Thyroid gland (tissue), 4 donors: ENCODE measurements around the gene CERS4. TPM values are rescaled to one million over a fixed set of nuclear protein-coding genes. Genes with fewer than 3 reads are reported as not detected.
A peak's percentile ranks its signal among the peaks of the same experiment; 100 is the strongest.

Experiments used
- DNase-seq, 2 donors: peaks; one replicate each; pipeline ENCODE4 v3.0.0-alpha.2; 2019
- H3K27ac ChIP-seq, 3 donors: fragments of 200-600 bp; sonication (generic); 1 replicate in 2 of 3; 2 replicates in 1 of 3; pipeline ENCODE4 v1.5.1; 2016 to 2019; ENCODE audit warnings: mild to moderate bottlenecking in 1 of 3, moderate library complexity in 1 of 3
- H3K27me3 ChIP-seq: fragments of 200-600 bp; sonication (generic); one replicate; pipeline ENCODE4 v1.5.1; 2019
- H3K36me3 ChIP-seq, 2 donors: fragments of 200-600 bp; sonication (generic); one replicate each; pipeline ENCODE4 v1.5.1; 2016 to 2019
- H3K4me1 ChIP-seq, 2 donors: fragments of 200-600 bp; sonication (generic); one replicate each; pipeline ENCODE4 v1.5.1; 2017 to 2019
- H3K4me3 ChIP-seq, 3 donors: fragments of 200-600 bp; sonication (generic); replicated peaks in 1 of 3; 1 replicate in 2 of 3; 2 replicates in 1 of 3; pipeline ENCODE4 v1.5.1; 2016; ENCODE audit warnings: mild to moderate bottlenecking in 1 of 3
- H3K9me3 ChIP-seq: fragments of 200-600 bp; sonication (generic); one replicate; pipeline ENCODE4 v1.5.1; 2017
- POLR2A ChIP-seq, 2 donors: fragments of 450-650 bp; IDR thresholded peaks; one replicate each; pipeline ENCODE4 v1.6.1; 2017; ENCODE audit warnings: antibody characterized with exemption in 2 of 2, mild to moderate bottlenecking in 2 of 2, moderate library complexity in 1 of 2
- WGBS, 2 donors: methylation state at CpG; one replicate each; pipeline ENCODE4 v1.1.5; 2017; 5-methylcytosine and 5-hydroxymethylcytosine counted together
- intact Hi-C: fragments of 100-400 bp; cut with DNase I; formaldehyde crosslinking; loops from one replicate; pipeline ENCODE4 v1.15.1; 2023
- total RNA-seq, 4 donors: library from RNA; depleted of rRNA; stranded (reverse); fragments of >200 nt; gene quantifications; one replicate each; pipeline ENCODE4 v1.2.3, GENCODE V29; 2016
- TF ChIP-seq, protein P1 (sequence below), 6 experiments: fragments of 200-600 bp in 3 of 6; fragments of 450-650 bp in 3 of 6; sonication (generic) in 3 of 6; IDR thresholded peaks; one replicate each; pipeline ENCODE4 v1.5.1; 2016 to 2019; ENCODE audit warnings: antibody characterized with exemption in 6 of 6, mild to moderate bottlenecking in 2 of 6, inconsistent platforms in 1 of 6, moderate library complexity in 1 of 6

Gene CERS4
- total RNA-seq, 4 donors from 2014 or later = 123 to 175 (median 144) TPM

DNA sequence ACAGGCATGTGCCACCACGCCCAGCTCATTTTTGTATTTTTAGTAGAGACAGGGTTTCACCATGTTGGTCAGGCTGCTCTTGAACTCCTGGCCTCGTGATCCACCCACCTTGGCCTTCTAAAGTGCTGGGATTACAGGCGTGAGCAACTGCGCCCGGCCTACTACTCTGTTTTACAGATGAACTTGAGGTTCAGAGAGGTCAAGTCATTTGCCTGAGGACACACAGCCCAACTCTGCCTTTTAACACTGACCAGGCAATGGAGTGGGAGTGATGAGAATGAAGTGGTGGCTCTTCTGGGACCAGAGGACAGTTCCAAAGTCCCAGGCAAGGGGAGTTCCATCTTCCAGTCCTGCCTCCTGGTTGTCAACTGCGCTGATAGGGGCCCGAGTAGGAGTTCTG is 41.4 kb downstream of the CERS4 start:
- Histone ChIP-seq H3K9me3 (no peaks in the 10 kb centered on the region), H3K4me1 (peaks cover 16 to 20% of the 10 kb centered on the region in 2 donors), H3K27ac (peak overlapping the region; percentile 6 to 71 (median 66)), H3K4me3 (no peak overlapping the region), H3K36me3 (peaks cover 0 to 4% of the 10 kb centered on the region in 2 donors), H3K27me3 (no peaks in the 10 kb centered on the region)
- WGBS, 2 donors = 74 to 85% methylated on average over 5 to 7 of the region's 7 CpGs
- TF ChIP-seq, protein P1, sequence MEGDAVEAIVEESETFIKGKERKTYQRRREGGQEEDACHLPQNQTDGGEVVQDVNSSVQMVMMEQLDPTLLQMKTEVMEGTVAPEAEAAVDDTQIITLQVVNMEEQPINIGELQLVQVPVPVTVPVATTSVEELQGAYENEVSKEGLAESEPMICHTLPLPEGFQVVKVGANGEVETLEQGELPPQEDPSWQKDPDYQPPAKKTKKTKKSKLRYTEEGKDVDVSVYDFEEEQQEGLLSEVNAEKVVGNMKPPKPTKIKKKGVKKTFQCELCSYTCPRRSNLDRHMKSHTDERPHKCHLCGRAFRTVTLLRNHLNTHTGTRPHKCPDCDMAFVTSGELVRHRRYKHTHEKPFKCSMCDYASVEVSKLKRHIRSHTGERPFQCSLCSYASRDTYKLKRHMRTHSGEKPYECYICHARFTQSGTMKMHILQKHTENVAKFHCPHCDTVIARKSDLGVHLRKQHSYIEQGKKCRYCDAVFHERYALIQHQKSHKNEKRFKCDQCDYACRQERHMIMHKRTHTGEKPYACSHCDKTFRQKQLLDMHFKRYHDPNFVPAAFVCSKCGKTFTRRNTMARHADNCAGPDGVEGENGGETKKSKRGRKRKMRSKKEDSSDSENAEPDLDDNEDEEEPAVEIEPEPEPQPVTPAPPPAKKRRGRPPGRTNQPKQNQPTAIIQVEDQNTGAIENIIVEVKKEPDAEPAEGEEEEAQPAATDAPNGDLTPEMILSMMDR (IDR thresholded peaks at IDR 0.05) = no peak
- intact Hi-C loops = loop anchor here (2.0 to 10.0 kb wide), 3 partner anchors 44 to 303 kb away; partner anchors contain the start of gene ELAVL1
- no peak for DNase-seq

DNA sequence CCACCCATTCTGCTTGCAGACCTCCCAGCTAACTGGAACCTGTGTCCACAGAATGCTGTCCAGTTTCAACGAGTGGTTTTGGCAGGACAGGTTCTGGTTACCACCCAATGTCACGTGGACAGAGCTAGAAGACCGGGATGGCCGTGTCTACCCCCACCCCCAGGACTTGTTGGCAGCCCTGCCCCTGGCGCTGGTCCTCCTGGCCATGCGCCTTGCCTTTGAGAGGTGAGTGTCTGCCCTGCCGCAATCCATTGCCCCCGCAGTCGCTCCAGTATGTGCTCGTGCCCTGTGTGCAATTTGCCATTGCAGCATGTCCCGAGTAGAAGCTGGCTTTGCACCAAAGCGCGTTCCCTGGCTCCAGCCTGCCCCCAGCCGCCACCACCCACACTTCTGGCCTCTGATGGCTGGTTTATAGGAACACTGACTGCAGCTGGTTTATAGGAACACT is 41.9 kb downstream of the CERS4 start:
- intact Hi-C loops = loop anchor here (2.0 to 10.0 kb wide), 3 partner anchors 44 to 304 kb away; partner anchors contain the start of gene ELAVL1
- Histone ChIP-seq H3K4me3 (no peak overlapping the region), H3K36me3 (peaks cover 0 to 8% of the 10 kb centered on the region in 2 donors)

DNA sequence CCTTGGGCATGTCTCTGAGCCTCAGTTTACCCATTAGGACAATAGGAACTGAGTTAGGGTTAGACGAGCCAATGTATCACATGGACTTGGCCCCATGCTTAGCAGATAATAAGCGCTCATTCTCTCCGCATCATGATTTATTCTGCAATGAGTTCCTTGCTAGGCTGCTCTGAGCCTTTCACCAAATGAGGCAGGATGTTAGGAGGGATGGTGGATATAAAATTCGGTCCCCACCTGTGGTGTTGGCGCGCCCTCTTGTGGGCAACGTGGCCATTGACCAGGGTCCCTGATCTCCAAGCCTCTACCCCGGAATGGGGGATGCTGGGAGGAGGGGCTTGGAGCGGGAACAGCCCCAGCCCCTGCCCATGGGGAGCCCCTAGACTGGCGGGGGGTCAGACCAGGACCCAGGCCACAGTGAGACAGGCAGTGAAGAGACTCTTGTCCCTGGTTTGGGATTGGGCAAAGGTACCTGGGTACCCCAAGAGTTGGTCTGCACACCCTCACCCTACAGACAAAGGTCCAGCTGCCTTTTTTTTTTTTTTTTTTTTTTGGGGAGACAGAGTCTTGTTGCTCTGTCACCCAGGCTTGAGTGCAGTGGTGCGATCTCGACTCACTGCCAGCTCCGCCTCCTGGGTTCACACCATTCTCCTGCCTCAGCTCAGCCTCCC is 43.9 kb downstream of the CERS4 start:
- H3K36me3 ChIP-seq = peaks cover 12 to 25% of the 10 kb centered on the region in 2 donors
- intact Hi-C loops = loop anchor here (5.0 to 10.0 kb wide), 2 partner anchors 248 to 306 kb away; partner anchors contain the start of gene ELAVL1
- TF ChIP-seq, protein P1 (IDR thresholded peaks at IDR 0.05) = peak; percentile 86 to 98 (median 94)
- TF ChIP-seq POLR2A (IDR thresholded peaks at IDR 0.05) = no peak
- no peaks in the 10 kb centered on the region for H3K9me3 ChIP-seq
- 37% methylated on average over 12 of the region's 13 CpGs for WGBS, 2 donors
- H3K4me1 ChIP-seq = peaks cover 16 to 20% of the 10 kb centered on the region in 2 donors
- DNase-seq = peak; percentile 78 to 84
- H3K27ac ChIP-seq = no peak overlapping the region
- no peaks in the 10 kb centered on the region for H3K27me3 ChIP-seq
- H3K4me3 ChIP-seq = no peak overlapping the region

More for the DNA sequence above, 41.9 kb downstream of the CERS4 start:
- peak; percentile 99 for DNase-seq
- TF ChIP-seq, protein P1 (IDR thresholded peaks at IDR 0.05) = peak in 4 of 6 experiments; percentile 49 to 63 (median 50)
- no peak for TF ChIP-seq POLR2A (IDR thresholded peaks at IDR 0.05)
- no peaks in the 10 kb centered on the region for H3K9me3 ChIP-seq
- H3K4me1 ChIP-seq = peaks cover 16 to 20% of the 10 kb centered on the region in 2 donors
- H3K27ac ChIP-seq = peak overlapping the region; percentile 50 to 71 (median 66)
- 26 to 39% methylated on average over 3 to 14 of the region's 14 CpGs for WGBS, 2 donors
- no peaks in the 10 kb centered on the region for H3K27me3 ChIP-seq

DNA sequence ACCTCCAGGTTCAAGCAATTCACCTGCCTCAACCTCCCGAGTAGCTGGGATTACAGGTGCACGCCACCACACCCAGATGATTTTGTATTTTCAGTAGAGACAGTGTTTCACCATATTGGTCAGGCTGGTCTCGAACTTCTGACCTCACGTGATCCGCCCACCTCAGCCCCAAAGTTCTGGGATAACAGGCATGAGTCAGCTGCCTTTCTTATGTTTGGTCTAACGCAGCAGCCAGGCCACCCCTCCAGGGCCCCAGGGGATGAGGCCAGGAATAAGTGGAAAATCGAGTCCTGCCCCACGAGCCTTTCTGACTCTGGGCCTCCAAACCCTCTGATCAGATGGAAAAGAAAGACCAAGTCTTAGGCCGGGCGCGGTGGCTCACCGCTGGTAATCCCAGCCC is 44.5 kb downstream of the CERS4 start:
- intact Hi-C loops = loop anchor here (2.0 to 10.0 kb wide), 3 partner anchors 97 to 306 kb away; partner anchors contain the start of gene ELAVL1
- Histone ChIP-seq H3K9me3 (no peaks in the 10 kb centered on the region), H3K36me3 (peaks cover 12 to 27% of the 10 kb centered on the region in 2 donors), H3K27me3 (no peaks in the 10 kb centered on the region), H3K27ac (no peak overlapping the region), H3K4me1 (peaks cover 16 to 20% of the 10 kb centered on the region in 2 donors), H3K4me3 (no peak overlapping the region)
- DNase-seq = no peak
- 87 to 94% methylated on average over 11 of the region's 12 CpGs for WGBS, 2 donors
- no peak for TF ChIP-seq POLR2A (IDR thresholded peaks at IDR 0.05)
- TF ChIP-seq, protein P1 (IDR thresholded peaks at IDR 0.05) = no peak
